ENCODE measurements around the gene DPEP2. TPM values are rescaled to one million over a fixed set of nuclear protein-coding genes. Genes with fewer than 3 reads are reported as not detected.
A peak's percentile ranks its signal among the peaks of the same experiment; 100 is the strongest.
"Not testable (repeated sequence)": the region's sequence is repeated elsewhere in the genome, so short reads cannot be mapped to it uniquely, and the experiment has no call there.

The DPEP2 gene
- total and polyA plus RNA-seq, 5 experiments from 2014 or later: 29.0 to 157 (median 47.9) TPM

GRCh38 chr16:67939507-67940445 lies 59.5 kb downstream of the DPEP2 start:
- DNase-seq (peak in 9 of 10 donors; percentile 35 to 79 (median 40)), ATAC-seq (peak; percentile 1 to 6)
- H3K4me1 Mint-ChIP-seq: peaks cover 33 to 49% (median 47%) of the 10 kb centered on the region in 4 donors
- H3K27ac Mint-ChIP-seq: peak overlapping the region; percentile 84 to 95 (median 92)
- H3K4me3 Mint-ChIP-seq: peak overlapping the region; percentile 50 to 86 (median 70)
- H3K36me3 Mint-ChIP-seq: peaks cover 4 to 15% (median 6%) of the 10 kb centered on the region in 3 donors
- H3K27me3 Mint-ChIP-seq: no peaks in the 10 kb centered on the region
- POLR2A ChIA-PET: interaction anchor here (0.7 to 2.0 kb wide), 12 partner anchors 10 to 436 kb away, joined by 3 to 6 read pairs (median 4); partner anchors contain the start of genes PSKH1, SLC12A4 and TSNAXIP1
- no peaks in the 10 kb centered on the region for H3K9me3 Mint-ChIP-seq

- DNase-seq, ATAC-seq, H3K27me3 Mint-ChIP-seq, H3K9me3 Mint-ChIP-seq: not testable (repeated sequence)
- peak overlapping the region in 7 of 10 donors; percentile 14 to 99 (median 98) for H3K27ac Mint-ChIP-seq
- POLR2A ChIA-PET: interaction anchor here (0.6 to 3.0 kb wide), 7 partner anchors 9 to 152 kb away, joined by 3 to 34 read pairs (median 4); partner anchors contain the start of gene NFATC3
- peaks cover 34 to 61% (median 55%) of the 10 kb centered on the region in 4 donors for H3K4me1 Mint-ChIP-seq
- peak overlapping the region in 5 of 10 donors; percentile 99 to 100 (median 99) for H3K4me3 Mint-ChIP-seq
- H3K36me3 Mint-ChIP-seq: peaks cover 4 to 32% (median 6%) of the 10 kb centered on the region in 3 donors
Observed at GRCh38 chr16:67937713-67938112, 61.6 kb downstream of the DPEP2 start.

Other genes with a start within 250 kb of the DPEP2 start
- 10 to 100 TPM; 18.5 to 23.6 TPM for gene RANBP10, start 192.9 kb downstream of the DPEP2 start, total RNA-seq
- 10 to 100 TPM in 1 of 3 donors, 1 to 10 TPM in 2; 5.8 to 13.8 (median 6.3) TPM for gene RANBP10, start 192.9 kb downstream of the DPEP2 start, polyA plus RNA-seq
- 1 to 10 TPM; 1.0 to 1.2 TPM for gene TSNAXIP1, start 192.6 kb downstream of the DPEP2 start, total RNA-seq
- gene TSNAXIP1, start 192.6 kb downstream of the DPEP2 start, polyA plus RNA-seq: under 1 TPM in 1 of 3 donors, not detected in 2; 0.14 TPM
- 10 to 100 TPM; 63.8 to 63.9 TPM for gene THAP11, start 157.2 kb downstream of the DPEP2 start, total RNA-seq
- gene THAP11, start 157.2 kb downstream of the DPEP2 start, polyA plus RNA-seq: 100 to 1,000 TPM; 132 to 158 (median 143) TPM
- 10 to 100 TPM; 37.0 to 40.6 TPM for gene NUTF2, start 152.6 kb downstream of the DPEP2 start, total RNA-seq
- gene NUTF2, start 152.6 kb downstream of the DPEP2 start, polyA plus RNA-seq: 100 to 1,000 TPM; 109 to 124 (median 114) TPM
- 100 to 1,000 TPM; 108 to 117 TPM for gene CENPT, start 151.8 kb downstream of the DPEP2 start, total RNA-seq
- gene CENPT, start 151.8 kb downstream of the DPEP2 start, polyA plus RNA-seq: 10 to 100 TPM; 11.8 to 17.8 (median 13.1) TPM
- gene EDC4, start 126.4 kb downstream of the DPEP2 start, total RNA-seq: 100 to 1,000 TPM; 123 to 136 TPM
- gene EDC4, start 126.4 kb downstream of the DPEP2 start, polyA plus RNA-seq: 10 to 100 TPM; 22.7 to 44.0 (median 40.8) TPM
- 1 to 10 TPM; 2.6 to 5.3 TPM for gene NRN1L, start 114.6 kb downstream of the DPEP2 start, total RNA-seq
- gene NRN1L, start 114.6 kb downstream of the DPEP2 start, polyA plus RNA-seq: not detected
- 10 to 100 TPM; 26.6 to 28.6 TPM for gene PSKH1, start 106.2 kb downstream of the DPEP2 start, total RNA-seq
- 10 to 100 TPM; 20.8 to 34.5 (median 22.2) TPM for gene PSKH1, start 106.2 kb downstream of the DPEP2 start, polyA plus RNA-seq
- gene CTRL, start 67.6 kb downstream of the DPEP2 start, total RNA-seq: 10 to 100 TPM; 10.5 to 12.6 TPM
- 1 to 10 TPM; 2.2 to 2.8 (median 2.8) TPM for gene CTRL, start 67.6 kb downstream of the DPEP2 start, polyA plus RNA-seq
- gene PSMB10, start 62.6 kb downstream of the DPEP2 start, total RNA-seq: 100 to 1,000 TPM; 127 to 138 TPM
- gene PSMB10, start 62.6 kb downstream of the DPEP2 start, polyA plus RNA-seq: 100 to 1,000 TPM; 450 to 514 (median 493) TPM
- 10 to 100 TPM; 14.1 to 14.7 TPM for gene LCAT, start 55.4 kb downstream of the DPEP2 start, total RNA-seq
- gene LCAT, start 55.4 kb downstream of the DPEP2 start, polyA plus RNA-seq: under 1 TPM; 0.52 to 0.84 (median 0.80) TPM
- 10 to 100 TPM; 35.8 to 36.4 TPM for gene SLC12A4, start 30.8 kb downstream of the DPEP2 start, total RNA-seq
- 1 to 10 TPM; 3.0 to 5.6 (median 5.2) TPM for gene SLC12A4, start 30.8 kb downstream of the DPEP2 start, polyA plus RNA-seq
- 1 to 10 TPM; 2.9 to 3.1 TPM for gene DPEP3, start 19.0 kb downstream of the DPEP2 start, total RNA-seq
- 1 to 10 TPM in 2 of 3 donors, under 1 TPM in 1; 0.50 to 1.5 (median 1.1) TPM for gene DPEP3, start 19.0 kb downstream of the DPEP2 start, polyA plus RNA-seq
- gene DPEP2NB, start 16.4 kb upstream of the DPEP2 start, total RNA-seq: not detected
- not detected for gene DPEP2NB, start 16.4 kb upstream of the DPEP2 start, polyA plus RNA-seq
- gene DDX28, start 23.7 kb upstream of the DPEP2 start, total RNA-seq: 10 to 100 TPM; 25.0 to 26.2 TPM
- gene DDX28, start 23.7 kb upstream of the DPEP2 start, polyA plus RNA-seq: 10 to 100 TPM; 49.7 to 60.6 (median 53.9) TPM
- gene DUS2, start 23.8 kb upstream of the DPEP2 start, total RNA-seq: 10 to 100 TPM; 18.2 to 21.1 TPM
- 10 to 100 TPM in 2 of 3 donors, 1 to 10 TPM in 1; 6.4 to 13.1 (median 10.5) TPM for gene DUS2, start 23.8 kb upstream of the DPEP2 start, polyA plus RNA-seq
- 100 to 1,000 TPM; 156 to 162 TPM for gene NFATC3, start 85.9 kb upstream of the DPEP2 start, total RNA-seq
- 100 to 1,000 TPM in 1 of 3 donors, 10 to 100 TPM in 2; 85.2 to 102 (median 86.6) TPM for gene NFATC3, start 85.9 kb upstream of the DPEP2 start, polyA plus RNA-seq
- gene ESRP2, start 236.6 kb upstream of the DPEP2 start, total RNA-seq: under 1 TPM; 0.22 to 0.36 TPM
- under 1 TPM in 1 of 3 donors, not detected in 2; 0.64 TPM for gene ESRP2, start 236.6 kb upstream of the DPEP2 start, polyA plus RNA-seq
- gene PLA2G15, start 245.9 kb upstream of the DPEP2 start, total RNA-seq: 1 to 10 TPM; 6.3 to 8.0 TPM
- 1 to 10 TPM; 2.4 to 9.6 (median 4.6) TPM for gene PLA2G15, start 245.9 kb upstream of the DPEP2 start, polyA plus RNA-seq